SU-DHL-6 (cell line): ENCODE data around the gene PLIN4.
"Not testable (repeated sequence)": the region's sequence is repeated elsewhere in the genome, so short reads cannot be mapped to it uniquely, and the experiment has no call there.

ENCODE experiments used
- H2AFZ ChIP-seq: fragments of 200-600 bp; sonication (generic); 2 replicates; pipeline ENCODE4 v1.6.1; 2014; ENCODE audit warnings: low read depth, mild to moderate bottlenecking, moderate library complexity, mixed read lengths, antibody characterized with exemption, low read length; ENCODE audit not compliant: severe bottlenecking
- H3F3A ChIP-seq: fragments of 200-600 bp; shearing (Covaris generic); 2 replicates; pipeline ENCODE4 v1.6.0; 2016; ENCODE audit warnings: antibody characterized with exemption, mild to moderate bottlenecking; ENCODE audit not compliant: insufficient read depth
- H3K27ac ChIP-seq: fragments of 200-600 bp; sonication (generic); 2 replicates; pipeline ENCODE4 v1.5.1; 2016; ENCODE audit warnings: low read depth, mild to moderate bottlenecking, low read length, moderate library complexity, mixed read lengths
- H3K27me3 ChIP-seq: fragments of 200-600 bp; sonication (generic), shearing (Covaris generic); 2 replicates; pipeline ENCODE4 v1.6.0; 2014; ENCODE audit warnings: mild to moderate bottlenecking, low read length
- H3K36me3 ChIP-seq: fragments of 200-600 bp; sonication (generic); 2 replicates; pipeline ENCODE4 v1.6.1; 2014; ENCODE audit warnings: mild to moderate bottlenecking, low read length, mixed read lengths
- H3K4me2 ChIP-seq: fragments of 300-600, 200-600 bp; shearing (Covaris generic), sonication (generic); 2 replicates; pipeline ENCODE4 v1.6.0; 2014; ENCODE audit warnings: low read length, low read depth, mild to moderate bottlenecking; ENCODE audit not compliant: poor library complexity, severe bottlenecking
- H3K4me3 ChIP-seq: fragments of 200-600 bp; sonication (generic); 2 replicates; pipeline ENCODE4 v1.5.1; 2014; ENCODE audit warnings: antibody characterized with exemption, low read length, mild to moderate bottlenecking, mixed read lengths; ENCODE audit not compliant: insufficient read depth, poor library complexity, severe bottlenecking
- H3K79me2 ChIP-seq: fragments of 200-600 bp; sonication (generic); 2 replicates; pipeline ENCODE4 v1.6.1; 2014; ENCODE audit warnings: mild to moderate bottlenecking, low read length, moderate library complexity; ENCODE audit not compliant: insufficient read depth
- H3K9ac ChIP-seq: fragments of 200-600 bp; sonication (generic); 2 replicates; pipeline ENCODE4 v1.7.0; 2014; ENCODE audit warnings: mild to moderate bottlenecking, low read length
- H3K9me2 ChIP-seq: fragments of 200-600 bp; sonication (generic); replicated peaks from 2 replicates; pipeline ENCODE4 v1.6.1; 2014; ENCODE audit warnings: low read length; ENCODE audit not compliant: insufficient read depth
- H3K9me3 ChIP-seq: fragments of 200-600 bp; sonication (generic); 2 replicates; pipeline ENCODE4 v1.6.1; 2014; ENCODE audit warnings: low read length, mixed read lengths; ENCODE audit not compliant: insufficient read depth
- H4K20me1 ChIP-seq: fragments of 200-600 bp; sonication (generic); 2 replicates; pipeline ENCODE4 v1.6.1; 2014; ENCODE audit warnings: low read depth, mild to moderate bottlenecking, antibody characterized with exemption, low read length, moderate library complexity, mixed read lengths
- CTCF ChIP-seq: fragments of 200-600 bp; sonication (generic); IDR thresholded peaks from one replicate; pipeline ENCODE4 v1.5.1; 2017; ENCODE audit warnings: antibody characterized with exemption, mild to moderate bottlenecking, low read length, moderate library complexity; ENCODE audit not compliant: insufficient read depth, poor library complexity, severe bottlenecking
- EZH2phosphoT487 ChIP-seq: fragments of 200-600 bp; sonication (generic), shearing (Covaris generic); conservative IDR thresholded peaks from 2 replicates; pipeline ENCODE4 v1.6.1; 2018; ENCODE audit warnings: mild to moderate bottlenecking, antibody characterized with exemption, low read length, moderate library complexity, mixed read lengths

Gene PLIN4

GRCh38 chr19:4529924-4530522, 11.7 kb upstream of the PLIN4 start:
- no peaks in the 10 kb centered on the region for H3F3A ChIP-seq
- no peaks in the 10 kb centered on the region for H3K9me3 ChIP-seq
- H3K79me2 ChIP-seq, result no peaks in the 10 kb centered on the region
- H3K9me2 ChIP-seq, result no peaks in the 10 kb centered on the region
- H3K36me3 ChIP-seq, result no peaks in the 10 kb centered on the region
- H4K20me1 ChIP-seq, result no peaks in the 10 kb centered on the region
- no peak for TF ChIP-seq EZH2phosphoT487
- no peak for TF ChIP-seq CTCF
- H3K27me3 ChIP-seq, result no peaks in the 10 kb centered on the region
- no peak overlapping the region for H2AFZ ChIP-seq
- H3K27ac ChIP-seq, result no peak overlapping the region
- no peak overlapping the region for H3K4me2 ChIP-seq
- H3K4me3 ChIP-seq, result no peak overlapping the region
- no peak overlapping the region for H3K9ac ChIP-seq

GRCh38 chr19:4528843-4529242, 10.6 kb upstream of the PLIN4 start:
- Histone ChIP-seq H3K9me3 (no peaks in the 10 kb centered on the region), H3K27me3 (no peaks in the 10 kb centered on the region), H3K27ac (no peak overlapping the region), H3K4me2 (no peak overlapping the region), H3F3A (no peaks in the 10 kb centered on the region), H3K79me2 (no peaks in the 10 kb centered on the region), H2AFZ (no peak overlapping the region), H4K20me1 (no peaks in the 10 kb centered on the region), H3K9me2 (no peaks in the 10 kb centered on the region), H3K36me3 (no peaks in the 10 kb centered on the region), H3K9ac (no peak overlapping the region), H3K4me3 (no peak overlapping the region)
- TF ChIP-seq EZH2phosphoT487, result no peak
- no peak for TF ChIP-seq CTCF

DNA sequence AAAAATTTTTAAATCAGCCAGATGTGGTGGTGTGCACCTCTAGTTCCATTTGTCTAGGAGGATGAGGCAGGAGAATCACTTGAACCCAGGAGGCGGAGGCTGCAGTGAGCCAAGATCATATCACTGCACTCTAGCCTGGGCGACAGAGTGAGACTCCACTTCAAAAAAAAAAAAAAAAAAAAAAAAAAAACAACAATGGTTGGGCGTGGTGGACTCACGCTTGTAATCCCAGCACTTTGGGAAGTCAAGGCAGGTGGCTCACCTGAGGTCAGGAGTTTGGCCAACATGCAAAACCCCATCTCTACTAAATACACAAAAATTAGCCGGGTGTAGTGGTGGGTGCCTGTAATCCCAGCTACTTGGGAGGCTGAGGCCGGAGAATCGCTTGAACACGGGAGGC, 9.1 kb upstream of the PLIN4 start:
- H3K4me3 ChIP-seq, H3K79me2 ChIP-seq, H3K9ac ChIP-seq, H3K27me3 ChIP-seq, H3K4me2 ChIP-seq, H2AFZ ChIP-seq, H3K27ac ChIP-seq, H3K36me3 ChIP-seq, H3K9me2 ChIP-seq, H4K20me1 ChIP-seq, H3K9me3 ChIP-seq, H3F3A ChIP-seq: not testable (repeated sequence)

GRCh38 chr19:4525563-4526002, 7.3 kb upstream of the PLIN4 start:
- no peak overlapping the region for H3K4me3 ChIP-seq
- H3F3A ChIP-seq, result no peaks in the 10 kb centered on the region
- TF ChIP-seq CTCF (no peak), EZH2phosphoT487 (no peak)
- H3K4me2 ChIP-seq, result no peak overlapping the region
- H3K9me2 ChIP-seq, result no peaks in the 10 kb centered on the region
- no peaks in the 10 kb centered on the region for H3K79me2 ChIP-seq
- H3K9ac ChIP-seq, result no peak overlapping the region
- H3K36me3 ChIP-seq, result no peaks in the 10 kb centered on the region
- no peak overlapping the region for H3K27ac ChIP-seq
- no peak overlapping the region for H2AFZ ChIP-seq
- no peaks in the 10 kb centered on the region for H3K9me3 ChIP-seq
- H4K20me1 ChIP-seq, result no peaks in the 10 kb centered on the region
- H3K27me3 ChIP-seq, result no peaks in the 10 kb centered on the region
